NCI-H345 (cell line): ENCODE results near the gene C16orf90.
"Not testable (repeated sequence)": the region's sequence is repeated elsewhere in the genome, so short reads cannot be mapped to it uniquely, and the experiment has no call there.

Experiments
- DNase-seq: peaks from one replicate; lab custom pipeline; 2025; lab: John Stamatoyannopoulos, UW

C16orf90 gene

DNA sequence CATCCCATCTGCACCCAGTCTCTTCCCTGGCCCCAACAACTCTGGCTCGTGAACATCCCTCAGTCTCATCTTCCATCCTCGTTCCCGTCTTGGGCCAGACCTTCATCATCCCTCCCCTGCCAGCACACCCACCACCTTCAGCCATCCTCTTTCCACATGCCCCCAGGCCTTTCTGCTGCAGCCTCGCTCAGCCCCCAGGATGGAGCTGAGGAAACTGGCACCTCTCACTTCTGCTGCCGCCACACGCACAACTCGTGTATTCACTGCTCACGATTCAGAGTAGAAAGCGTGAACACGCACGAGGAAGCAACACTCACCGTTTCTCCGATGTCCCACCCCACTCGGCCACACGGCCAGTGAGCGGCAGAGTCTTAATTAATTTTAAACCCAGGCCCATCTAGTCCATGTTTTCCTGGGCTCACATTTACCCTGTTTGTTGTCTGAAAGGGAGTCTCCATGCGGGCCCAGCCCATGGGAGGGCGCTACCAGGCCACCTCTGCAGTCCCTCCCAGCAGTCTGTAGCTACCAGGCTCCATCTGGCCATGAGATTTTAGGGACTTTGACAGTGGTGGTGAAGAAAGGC, 12.5 kb downstream of the C16orf90 start:
- DNase-seq: no peak

DNA sequence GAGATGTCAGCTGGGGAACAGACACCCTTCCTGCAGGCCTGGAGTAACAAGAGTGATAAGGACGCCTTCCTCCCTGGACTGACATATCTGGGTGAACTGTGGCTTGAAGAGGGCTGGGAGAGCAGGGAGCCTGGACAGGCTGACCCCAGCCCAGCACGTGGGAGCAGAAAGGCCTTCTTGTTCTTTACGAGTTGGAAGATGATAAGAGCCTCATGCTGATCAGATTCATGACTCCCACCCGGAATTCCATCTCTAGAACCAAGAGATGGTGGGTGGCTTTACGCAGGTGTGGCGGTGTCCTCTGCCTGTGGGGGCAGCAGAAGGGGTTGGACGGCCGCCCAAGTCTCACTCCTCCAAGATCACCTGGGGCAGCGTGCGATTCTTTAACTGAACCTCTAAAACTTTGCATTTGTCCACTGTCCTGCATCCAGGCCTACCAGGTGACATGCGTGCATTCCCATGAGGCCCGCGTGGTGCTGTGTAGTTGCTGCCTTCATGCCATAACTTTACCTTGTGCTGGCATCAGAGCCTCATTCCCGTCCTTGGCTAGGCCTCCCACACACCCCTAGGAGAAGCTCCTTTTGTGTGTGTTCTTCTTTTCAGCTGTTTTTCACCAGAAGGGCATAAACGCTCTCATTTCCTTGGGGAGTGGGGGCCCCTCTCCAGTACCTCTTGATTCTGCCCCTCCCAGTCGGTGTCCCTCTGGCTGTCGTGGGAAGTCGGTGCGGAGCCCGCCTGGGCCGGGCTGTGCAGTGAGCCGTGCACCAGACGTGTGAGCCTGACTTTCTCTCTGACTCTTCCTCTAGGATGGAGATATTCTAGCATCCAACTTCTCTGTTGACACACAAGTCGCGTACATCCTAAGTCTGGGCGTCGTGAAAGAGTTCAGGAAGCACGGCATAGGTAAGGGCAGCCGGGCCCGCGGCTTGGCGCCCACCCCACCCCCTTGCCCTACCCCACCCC, 13.3 kb downstream of the C16orf90 start:
- DNase-seq: no peak

DNA sequence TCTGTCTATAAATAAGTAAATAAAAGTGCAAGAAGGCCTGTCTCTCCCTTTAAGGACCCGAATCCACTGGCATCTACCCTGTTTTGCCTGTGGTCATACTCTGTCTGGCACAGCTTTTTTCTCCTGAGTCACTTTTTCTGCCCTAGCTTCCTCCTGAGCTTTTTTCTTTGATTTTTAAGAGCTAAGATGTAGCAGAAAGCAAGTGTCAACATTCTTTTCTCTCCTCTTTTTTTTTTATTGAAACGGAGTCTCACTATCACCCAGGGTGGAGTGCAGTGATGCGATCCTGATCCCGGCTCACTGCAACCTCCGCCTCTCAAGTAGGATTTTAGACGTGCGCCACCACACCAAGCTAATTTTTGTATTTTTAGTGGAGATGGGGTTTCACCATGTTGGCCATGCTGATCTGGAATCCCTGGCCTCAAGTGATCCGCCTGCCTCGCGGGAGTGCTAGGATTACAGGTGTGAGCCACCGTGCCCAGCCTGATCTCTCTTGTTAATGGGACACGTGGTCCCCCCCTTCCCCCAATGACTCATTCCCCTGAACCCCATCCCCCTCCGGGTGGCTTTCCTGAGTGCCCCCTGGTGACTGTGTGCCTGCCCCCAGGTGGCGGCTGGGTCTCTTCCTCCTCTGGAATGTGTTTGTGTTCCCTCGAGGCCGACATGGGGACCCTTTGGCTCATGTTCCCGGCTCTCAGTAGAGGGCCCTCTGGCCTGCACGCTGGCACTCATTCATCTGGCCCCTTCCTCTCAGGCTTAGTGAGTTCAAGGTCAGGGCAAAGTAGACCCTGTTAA, 14.2 kb downstream of the C16orf90 start:
- DNase-seq: no peak

DNA sequence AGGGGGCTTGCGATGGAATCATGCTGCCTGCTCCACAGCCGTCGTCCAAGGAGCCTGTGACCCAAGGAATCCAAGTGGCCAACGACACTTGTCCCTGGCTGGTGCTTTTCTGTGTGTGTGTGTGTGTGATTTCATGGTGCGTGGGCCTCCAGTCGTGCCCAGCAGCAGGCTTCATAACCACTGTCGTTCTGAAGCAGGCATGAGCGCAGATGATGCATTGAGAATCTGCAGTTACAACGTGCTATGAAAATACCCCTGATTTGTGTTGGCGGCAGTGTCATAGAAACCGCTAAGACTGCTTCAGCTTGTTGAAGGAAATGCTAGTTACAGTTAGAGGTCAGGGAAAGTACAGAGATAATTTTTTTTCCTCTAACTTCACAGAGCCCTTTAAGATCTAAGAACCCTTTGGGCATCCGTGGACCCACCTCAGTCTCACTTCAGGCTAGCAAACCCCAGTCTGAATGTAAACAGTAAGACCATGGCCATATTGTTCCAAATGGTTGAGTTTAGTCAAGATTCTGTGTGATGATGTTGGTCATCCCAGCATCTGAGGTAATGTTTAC, 15.6 kb downstream of the C16orf90 start:
- DNase-seq: no peak

DNA sequence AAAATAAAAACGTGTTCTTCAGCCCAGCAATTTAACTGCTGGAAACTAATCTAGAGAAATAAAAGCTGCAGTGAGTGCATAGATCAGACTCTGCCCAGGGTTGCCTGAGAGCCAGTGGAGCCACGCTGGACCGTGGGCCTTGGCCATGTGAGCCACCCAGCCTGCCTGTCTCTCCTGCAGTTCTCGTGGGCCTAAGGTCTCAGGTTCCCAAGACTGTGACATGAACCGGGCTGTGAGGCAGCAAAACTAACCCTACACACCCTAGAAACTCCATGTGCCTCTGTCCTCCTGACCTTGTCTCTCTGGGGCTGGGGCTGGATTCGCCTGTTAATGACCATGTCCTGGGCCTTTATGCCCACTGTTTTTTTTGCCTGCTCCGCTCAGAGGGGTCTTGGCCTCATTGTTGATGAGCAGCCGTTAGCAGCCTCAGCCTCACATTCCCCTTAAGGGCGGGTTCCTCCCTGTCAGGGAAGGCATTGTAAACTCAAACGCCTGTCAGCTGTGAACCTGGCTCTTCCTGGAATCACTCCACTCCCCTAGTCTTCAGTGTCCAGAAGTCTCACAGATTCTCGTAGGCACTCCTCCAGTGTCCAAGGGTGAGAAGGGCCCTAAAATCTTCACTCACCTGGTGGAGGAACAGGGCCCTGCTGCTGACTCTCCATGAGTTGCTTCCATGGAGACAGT, 16.9 kb downstream of the C16orf90 start:
- DNase-seq: no peak

DNA sequence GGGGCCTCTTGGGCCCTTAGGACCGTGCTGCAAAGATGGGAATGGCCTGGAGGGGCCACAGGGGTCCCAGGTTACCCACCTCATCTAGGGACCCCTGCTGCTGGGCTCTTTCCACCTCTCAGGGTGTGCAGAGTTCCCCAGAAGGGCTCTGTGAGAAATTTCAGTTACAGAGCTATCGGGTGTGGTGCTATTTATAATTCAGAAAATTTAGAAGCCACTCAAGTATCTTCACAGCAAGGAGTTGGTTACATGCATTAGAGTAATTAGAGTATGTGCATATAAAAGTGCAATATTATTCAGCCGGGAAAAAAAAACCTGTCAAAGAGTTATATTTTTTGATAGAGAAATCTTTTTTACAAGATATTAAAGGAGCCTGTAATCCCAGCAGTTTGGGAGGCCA, 18.9 kb downstream of the C16orf90 start:
- no peak for DNase-seq

DNA sequence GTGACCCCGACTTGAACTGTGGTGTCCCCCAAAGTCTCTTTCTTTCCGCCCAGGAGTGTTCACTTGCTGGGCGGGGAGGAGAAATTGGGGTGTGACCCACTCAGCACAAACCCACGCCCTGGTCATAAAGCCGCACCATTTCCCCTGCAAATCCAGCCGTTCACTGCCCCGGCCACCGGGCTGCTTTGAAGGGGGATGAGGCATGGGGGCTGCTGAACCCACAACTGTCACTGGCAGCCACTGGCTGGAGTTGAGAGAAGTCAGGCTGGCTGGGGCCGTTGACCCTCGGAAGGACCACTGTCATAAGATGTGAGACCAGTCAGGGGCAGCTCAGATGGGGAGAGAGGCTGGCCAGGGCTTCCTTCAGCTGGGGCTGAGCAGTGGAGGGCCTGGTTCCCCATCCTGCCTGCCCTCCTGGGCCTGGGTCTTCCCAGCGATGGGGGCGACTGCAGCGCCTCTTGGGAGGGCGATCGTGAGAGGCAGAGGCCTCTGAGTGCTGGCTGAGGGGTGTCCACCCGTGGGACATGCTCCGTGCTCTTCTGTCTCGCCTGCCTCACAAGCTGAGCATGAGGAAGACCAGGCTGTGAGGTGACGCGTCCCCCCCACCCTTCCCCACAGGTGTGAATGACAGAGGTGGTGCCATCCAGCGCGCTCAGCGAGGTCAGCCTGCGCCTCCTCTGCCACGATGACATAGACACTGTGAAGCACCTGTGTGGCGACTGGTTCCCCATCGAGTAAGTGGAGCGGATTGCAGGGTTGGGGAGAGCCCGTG, 19.5 kb downstream of the C16orf90 start:
- DNase-seq: no peak

DNA sequence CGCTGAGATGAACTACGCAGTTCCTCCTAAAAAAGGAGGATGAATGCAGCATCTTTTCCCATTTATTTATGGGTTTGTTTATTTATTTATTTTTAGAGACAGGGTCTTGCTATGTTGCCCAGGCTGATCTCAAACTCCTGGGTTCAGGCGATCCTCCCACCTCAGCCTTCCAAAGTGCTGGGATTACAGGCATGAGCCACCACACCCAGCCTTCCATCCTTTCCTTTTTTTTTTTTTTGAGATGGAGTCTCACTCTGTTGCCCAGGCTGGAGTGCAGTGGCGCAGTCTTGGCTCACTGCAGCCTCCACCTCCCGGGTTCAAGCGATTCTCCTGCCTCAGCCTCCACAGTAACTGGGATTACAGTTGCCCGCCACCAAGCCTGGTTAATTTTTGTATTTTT, 20.4 kb downstream of the C16orf90 start:
- not testable (repeated sequence) for DNase-seq

DNA sequence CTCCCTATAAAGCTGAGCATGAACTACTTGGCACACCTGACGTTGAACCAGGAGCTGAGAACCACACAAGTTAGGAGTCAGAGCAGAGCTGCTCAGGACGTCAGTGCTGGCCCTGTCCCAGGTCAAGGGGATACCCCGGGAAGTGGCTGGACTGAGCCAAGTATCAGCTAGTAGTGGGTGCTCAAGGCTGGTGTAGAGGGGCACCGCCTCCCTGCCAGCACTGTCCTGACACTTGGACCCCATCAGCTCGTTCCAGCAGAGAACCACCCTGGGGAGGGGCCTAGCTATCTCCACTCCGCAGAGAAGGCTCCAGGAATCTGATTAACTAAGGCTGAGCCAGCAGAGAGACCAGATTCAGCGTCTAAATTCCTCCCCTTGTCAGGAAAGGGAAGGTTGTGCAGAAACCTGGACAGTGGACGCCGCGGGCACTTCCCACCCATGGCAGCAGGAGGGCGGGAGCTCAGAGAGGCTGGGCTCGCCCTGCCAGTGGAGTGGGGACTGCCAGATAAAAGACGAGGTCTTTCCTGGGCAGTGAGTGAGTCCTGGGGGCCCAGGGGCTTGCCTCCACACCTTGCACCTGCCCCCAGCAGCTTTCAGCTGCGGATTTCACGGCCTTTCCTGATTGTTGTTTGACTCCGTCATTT, 21.0 kb downstream of the C16orf90 start:
- DNase-seq: no peak

DNA sequence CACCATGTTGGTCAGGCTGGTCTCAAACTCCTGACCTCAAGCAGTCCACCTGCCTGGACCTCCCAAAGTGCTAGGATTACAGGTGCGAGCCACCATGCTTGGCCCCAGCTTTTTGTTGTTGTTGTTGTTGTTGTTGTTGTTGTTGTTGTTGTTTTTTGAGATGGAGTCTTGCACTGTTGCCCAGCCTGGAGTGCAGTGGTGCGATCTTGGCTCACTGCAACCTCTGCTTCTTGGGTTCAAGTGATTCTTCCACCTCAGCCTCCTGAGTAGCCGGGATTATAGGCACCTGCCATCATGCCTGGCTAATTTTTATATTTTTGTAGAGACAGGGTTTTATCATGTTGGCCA, 21.7 kb downstream of the C16orf90 start:
- not testable (repeated sequence) for DNase-seq

DNA sequence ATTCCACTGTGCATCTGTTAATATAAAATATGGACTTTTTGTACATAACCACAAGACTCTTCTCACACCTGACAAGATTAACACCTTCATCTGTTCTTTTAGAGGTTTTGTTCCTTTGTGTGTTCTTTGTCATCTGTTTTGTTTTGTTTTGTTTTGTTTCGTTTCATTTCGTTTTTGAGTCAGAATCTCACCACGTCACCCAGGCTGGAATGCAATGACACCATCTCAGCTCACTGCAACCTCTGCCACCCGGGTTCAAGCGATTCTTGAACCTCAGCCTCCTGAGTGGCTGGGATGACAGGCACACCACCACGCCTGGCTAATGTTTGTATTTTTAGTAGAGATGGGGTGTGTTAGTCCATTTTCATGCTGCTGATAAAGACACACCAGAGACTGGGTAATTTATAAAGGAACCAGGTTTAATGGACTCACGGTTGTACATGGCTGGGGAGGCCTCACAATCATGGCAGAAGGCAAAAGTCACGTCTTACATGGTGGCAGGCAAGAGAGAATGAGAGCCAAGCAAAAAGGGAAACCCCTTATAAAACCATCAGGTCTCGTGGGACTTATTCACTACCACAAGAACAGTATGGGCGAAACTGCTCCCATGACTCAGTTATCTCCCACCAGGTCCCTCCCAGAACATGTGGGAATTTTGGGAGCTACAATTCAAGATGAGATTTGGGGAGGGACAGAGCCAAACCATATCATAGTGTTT, 22.3 kb downstream of the C16orf90 start:
- DNase-seq: no peak

DNA sequence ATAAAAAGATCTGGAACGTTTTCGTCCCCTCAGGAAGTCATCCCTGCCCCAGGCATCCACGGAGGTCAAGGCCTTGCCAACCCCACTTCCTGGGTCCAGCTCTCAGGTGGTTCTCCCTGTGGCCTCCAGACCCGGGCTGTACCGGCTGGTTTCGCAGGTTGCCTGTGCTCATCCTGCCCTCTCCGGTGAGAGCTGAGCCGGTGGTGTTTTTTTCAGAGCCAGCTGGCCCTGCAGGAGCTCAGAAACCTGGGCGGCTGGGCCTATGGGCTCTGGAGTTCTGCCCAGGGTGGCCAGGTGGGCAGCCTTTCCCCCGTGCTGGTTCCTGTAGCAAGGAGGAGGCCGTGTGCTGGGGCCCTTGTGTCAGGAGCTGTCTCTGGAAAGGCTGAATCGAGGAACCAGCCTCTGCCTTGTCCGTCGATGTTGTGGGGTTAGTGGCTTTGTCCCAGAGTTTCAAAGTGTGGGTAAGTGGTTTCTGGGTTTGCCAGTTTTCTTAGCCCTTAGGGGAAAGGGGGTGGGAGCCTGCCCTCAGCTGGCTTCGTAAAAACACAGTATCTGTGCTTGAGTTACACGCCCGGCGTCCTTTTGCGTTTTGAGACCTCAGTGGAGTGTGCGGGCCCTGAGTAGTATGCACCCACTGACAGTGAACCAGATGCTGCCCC, 23.6 kb downstream of the C16orf90 start:
- DNase-seq: no peak

DNA sequence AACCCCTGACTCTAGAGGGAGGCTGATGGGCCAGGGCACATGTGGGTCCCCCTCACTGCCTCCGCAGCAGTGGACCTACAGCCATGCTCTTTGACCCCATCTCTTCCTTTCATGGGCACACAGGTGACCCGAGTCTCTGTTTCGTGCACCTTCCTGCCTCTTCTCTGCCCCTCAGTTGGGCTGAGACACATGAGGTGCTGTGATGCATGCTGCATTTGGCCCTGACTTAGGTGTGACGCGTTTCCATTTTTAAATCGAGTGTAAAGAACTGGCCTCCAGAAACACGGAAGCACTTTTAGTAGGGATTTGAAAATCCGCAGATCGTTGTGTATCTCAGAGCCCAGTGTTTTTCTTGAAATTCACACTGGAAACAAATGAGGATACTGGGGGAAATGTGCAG, 24.6 kb downstream of the C16orf90 start:
- no peak for DNase-seq

DNA sequence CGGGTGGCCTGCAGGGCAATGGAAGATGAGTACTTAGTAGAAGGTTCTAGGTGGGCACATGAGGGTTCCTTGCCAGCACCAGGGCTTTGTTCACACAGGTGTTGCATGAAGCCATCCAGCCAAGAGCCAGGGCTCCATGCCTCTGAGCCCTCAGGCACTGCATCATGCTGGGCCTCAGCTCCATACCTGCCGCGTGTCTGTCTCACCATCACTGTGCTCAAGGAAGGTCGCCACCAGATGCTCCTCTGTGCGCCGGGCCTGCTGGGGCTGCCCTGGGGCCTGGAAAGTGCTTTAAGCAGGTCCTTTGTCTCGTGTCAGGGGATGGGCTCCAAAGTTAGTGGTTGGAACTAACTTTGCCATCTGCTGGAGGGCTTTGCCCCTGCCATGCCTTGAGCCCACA, 25.6 kb downstream of the C16orf90 start:
- no peak for DNase-seq

DNA sequence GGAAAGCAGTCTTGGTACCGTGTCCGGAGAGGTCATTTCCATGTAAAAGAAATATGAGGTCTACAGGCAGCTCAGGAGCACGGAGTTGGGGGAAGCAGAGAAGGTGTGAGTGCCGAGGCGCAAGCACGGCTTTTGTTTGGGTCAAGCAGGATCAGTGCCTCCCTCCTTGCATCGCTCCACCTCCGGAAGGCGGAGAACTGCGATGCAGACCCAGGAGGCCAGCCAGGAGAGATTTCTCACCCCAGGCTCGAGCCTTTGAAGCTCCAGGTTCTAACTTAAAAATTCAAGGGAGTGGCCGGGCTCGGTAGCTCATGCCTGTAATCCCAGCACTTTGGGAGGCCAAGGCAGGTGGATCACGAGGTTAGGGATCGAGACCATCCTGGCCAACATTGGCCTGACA, 26.8 kb downstream of the C16orf90 start:
- no peak for DNase-seq

DNA sequence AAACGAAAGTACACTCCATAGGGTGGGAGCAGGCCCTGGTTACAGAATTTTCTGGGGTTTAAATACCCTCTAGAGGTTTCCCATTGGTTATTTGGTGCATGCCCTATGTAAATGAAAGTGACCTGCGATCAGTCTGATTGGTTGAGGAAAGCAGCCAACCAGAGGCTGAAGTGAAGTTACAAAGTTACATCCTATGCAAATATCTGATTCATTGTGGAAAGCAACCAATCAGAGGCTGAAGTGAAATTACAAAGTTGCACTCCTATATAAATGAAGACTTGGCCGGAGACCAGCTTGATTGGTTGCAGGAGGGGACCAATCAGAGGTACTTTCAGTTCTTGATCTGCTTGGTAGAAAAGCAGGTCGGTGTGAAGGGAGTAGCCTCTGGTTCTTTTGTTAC, 27.4 kb downstream of the C16orf90 start:
- DNase-seq: no peak

DNA sequence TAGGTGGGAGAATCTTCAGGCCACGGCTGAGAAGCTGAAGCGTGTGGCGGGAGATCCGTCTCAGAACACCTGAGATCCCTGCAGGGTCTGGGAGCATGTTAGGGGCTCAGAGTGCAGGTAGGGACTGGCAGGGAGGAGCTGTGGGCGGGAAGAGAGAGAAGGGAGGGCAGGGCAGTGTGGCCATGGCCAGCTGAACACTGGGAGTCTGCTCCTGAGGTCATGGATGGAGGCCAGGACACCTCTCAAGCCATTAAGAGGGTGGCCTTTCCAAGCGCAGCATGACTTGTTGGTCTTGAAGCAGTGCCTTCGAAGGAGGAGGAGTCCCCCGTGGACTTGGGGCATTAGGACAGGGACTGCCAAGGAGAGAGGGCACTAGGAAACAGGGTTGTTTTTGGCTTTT, 28.1 kb downstream of the C16orf90 start:
- DNase-seq: no peak

DNA sequence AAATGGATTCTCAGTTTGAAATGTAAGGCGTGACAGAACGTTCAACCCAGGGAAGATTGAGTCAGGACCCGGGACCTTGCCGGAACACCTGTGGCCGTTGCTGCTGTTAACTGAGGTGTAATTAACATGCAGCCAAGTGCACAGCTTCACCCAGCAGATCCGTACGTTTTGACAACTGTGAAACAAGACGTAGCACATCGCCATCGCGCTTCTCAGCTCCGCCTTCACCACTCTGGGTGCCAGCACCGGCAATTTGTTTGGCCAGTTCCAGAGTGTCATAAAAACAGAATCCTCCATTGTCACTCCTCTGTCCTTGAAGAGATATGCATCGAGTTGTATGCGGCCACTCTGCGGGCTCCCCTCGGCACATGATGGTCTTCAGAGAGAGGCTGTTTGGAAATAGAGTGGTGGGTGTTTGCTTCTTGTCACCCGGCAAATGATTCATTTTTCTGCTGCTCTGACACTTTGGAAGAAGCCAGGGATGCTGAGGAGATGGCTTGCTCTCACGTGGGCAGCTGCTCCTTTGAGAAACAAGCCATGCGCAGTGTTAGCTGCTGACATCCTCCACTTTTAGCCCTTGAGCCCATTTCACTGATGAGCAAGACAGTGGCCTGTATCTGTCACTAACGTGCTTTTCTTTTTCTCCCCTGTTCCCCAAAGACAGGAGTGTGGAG, 29.2 kb downstream of the C16orf90 start:
- no peak for DNase-seq

DNA sequence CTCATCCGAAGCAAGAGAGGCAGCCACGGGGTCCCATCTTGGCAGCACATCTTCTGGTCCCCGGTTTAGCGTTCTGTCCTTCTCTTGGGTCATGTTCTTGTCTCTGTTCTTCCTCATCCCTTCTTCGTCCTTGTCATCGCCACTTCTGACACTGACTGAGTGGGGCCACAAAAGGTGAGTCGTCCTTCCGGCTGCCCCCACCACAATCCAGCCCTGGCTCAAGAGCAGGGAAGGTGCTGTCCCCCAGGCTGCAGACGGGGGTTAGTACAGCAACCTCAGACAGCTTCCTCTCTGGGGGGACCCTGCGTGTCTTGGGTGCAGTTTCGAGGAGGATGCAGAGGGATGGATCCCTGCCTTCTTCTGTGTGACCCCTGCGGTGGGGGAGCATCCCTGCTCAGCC, 30.0 kb downstream of the C16orf90 start:
- DNase-seq: no peak
